ENCODE data around the gene ST6GALNAC5.
"Not testable (repeated sequence)": the region's sequence is repeated elsewhere in the genome, so short reads cannot be mapped to it uniquely, and the experiment has no call there.

Gene ST6GALNAC5

DNA sequence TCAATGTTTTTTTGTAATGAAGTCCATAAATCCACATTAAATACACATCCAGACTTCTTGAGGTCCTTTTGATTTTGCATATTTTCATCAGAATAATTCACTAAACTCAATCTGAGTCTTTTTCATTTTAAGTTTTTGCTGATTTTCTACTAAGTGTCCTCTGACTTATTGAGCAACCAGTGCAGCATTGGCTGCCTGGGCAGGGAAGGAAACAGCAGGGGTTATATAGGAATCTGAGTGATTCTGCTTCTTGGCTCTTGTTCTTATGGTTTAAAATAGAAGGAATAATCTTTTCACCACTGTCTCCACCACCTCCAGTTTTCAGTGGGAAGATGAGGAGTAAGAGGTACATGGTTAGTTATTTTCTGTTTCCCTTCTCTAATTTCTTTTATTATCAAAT is 88.4 kb downstream of the ST6GALNAC5 start:
- no peaks in the 10 kb centered on the region for H3K4me1 Mint-ChIP-seq (ENCODE audit: low read depth in 2 of 2)
- no peaks in the 10 kb centered on the region for H3K27me3 Mint-ChIP-seq
- peaks cover 2% of the 10 kb centered on the region for H3K36me3 Mint-ChIP-seq (ENCODE audit: insufficient read depth)
- peaks cover 0 to 1% of the 10 kb centered on the region in 2 donors for H3K9me3 Mint-ChIP-seq
- DNase-seq (no peak), ATAC-seq (replicated peaks) (no peak)
- no peak overlapping the region for H3K27ac Mint-ChIP-seq
- no peak overlapping the region for H3K4me3 Mint-ChIP-seq

DNA sequence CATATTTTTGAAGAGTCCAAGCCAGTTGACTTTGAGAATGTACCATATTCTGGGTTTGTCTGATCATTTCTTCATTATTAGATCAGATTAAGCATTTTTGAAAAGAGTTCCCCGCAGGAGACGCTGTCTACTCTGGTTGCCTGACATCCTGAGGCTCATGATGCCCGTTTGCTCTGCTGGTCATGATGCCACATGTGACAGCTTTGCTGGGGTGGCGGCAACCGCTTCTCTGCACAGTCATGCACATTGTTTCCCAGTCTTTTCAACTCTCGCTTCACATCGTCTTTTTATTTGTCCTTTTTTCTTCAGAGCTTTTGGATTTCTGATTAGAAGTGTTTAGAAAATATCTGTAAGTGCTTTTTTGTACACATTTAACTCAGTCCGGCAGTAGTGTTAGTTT is 90.7 kb downstream of the ST6GALNAC5 start:
- Mint-ChIP-seq H3K27me3 (no peaks in the 10 kb centered on the region), H3K36me3 (ENCODE audit: insufficient read depth) (no peaks in the 10 kb centered on the region), H3K27ac (no peak overlapping the region), H3K9me3 (peaks cover 0 to 1% of the 10 kb centered on the region in 2 donors), H3K4me3 (no peak overlapping the region), H3K4me1 (ENCODE audit: low read depth in 2 of 2) (no peaks in the 10 kb centered on the region)
- ATAC-seq (replicated peaks) = no peak
- DNase-seq = no peak

GRCh38 chr1:76958828-76959227 is 91.5 kb downstream of the ST6GALNAC5 start:
- peaks cover 0 to 1% of the 10 kb centered on the region in 2 donors for H3K9me3 Mint-ChIP-seq
- H3K27ac Mint-ChIP-seq = no peak overlapping the region
- ATAC-seq (replicated peaks) (no peak), DNase-seq (no peak)
- H3K4me3 Mint-ChIP-seq = no peak overlapping the region
- H3K36me3 Mint-ChIP-seq (ENCODE audit: insufficient read depth) = no peaks in the 10 kb centered on the region
- H3K27me3 Mint-ChIP-seq = no peaks in the 10 kb centered on the region
- H3K4me1 Mint-ChIP-seq (ENCODE audit: low read depth in 2 of 2) = no peaks in the 10 kb centered on the region

DNA sequence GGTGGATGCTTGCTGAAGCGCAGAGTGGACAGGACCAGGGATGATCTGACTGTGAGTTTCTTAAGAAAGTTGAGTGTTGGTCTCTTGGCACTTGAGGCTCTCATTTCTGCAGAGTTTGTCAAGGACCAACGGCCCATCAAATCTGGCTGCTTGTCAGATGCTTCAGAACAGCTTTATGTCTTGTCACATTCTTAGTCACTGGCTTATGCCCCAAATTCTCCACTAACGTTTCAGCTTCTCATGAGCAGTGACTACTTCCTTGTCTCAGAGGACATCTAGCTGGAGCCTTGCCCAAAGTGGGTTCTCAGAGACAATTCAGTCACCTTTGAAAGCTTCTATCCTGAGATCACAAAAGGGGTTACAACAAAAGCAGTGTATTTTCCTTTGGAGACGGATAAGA is 92.3 kb downstream of the ST6GALNAC5 start:
- ATAC-seq (replicated peaks) (no peak), DNase-seq (no peak)
- no peak overlapping the region for H3K4me3 Mint-ChIP-seq
- H3K36me3 Mint-ChIP-seq (ENCODE audit: insufficient read depth) = no peaks in the 10 kb centered on the region
- H3K27me3 Mint-ChIP-seq = no peaks in the 10 kb centered on the region
- peaks cover 0 to 1% of the 10 kb centered on the region in 2 donors for H3K9me3 Mint-ChIP-seq
- no peak overlapping the region for H3K27ac Mint-ChIP-seq
- H3K4me1 Mint-ChIP-seq (ENCODE audit: low read depth in 2 of 2) = no peaks in the 10 kb centered on the region

DNA sequence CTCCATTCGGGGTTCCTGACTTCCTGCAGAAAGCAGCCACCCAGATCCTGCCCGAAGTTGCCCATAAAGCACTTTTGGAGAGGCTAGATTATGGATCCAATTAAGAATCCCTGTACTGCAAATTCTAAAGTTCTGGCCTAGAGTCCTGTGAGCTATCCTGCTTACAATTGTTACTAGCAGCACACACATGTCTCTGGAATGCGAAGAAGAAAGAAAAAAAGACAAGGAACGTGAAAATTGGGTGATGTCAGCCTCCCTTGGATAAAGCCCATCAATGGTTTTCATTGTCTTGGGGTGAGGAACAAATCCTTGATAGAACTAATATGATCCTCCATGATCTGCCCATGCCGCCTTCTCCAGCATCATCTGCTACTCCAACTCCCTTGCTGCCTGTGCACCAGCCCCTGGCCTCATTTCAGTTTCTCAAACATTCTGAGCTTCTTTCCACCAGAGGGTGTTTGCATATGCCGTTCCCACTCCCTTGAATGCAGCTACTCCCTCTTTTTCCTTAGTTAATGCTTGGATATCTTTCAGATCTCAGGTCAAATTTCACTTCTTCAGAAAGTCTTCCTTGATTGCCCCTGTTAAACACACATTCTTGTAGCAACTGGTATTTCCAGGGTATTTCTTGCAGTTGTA is 94.0 kb downstream of the ST6GALNAC5 start:
- ATAC-seq (replicated peaks) (no peak), DNase-seq (no peak)
- Mint-ChIP-seq H3K9me3 (peaks cover 0 to 1% of the 10 kb centered on the region in 2 donors), H3K4me3 (no peak overlapping the region), H3K36me3 (ENCODE audit: insufficient read depth) (no peaks in the 10 kb centered on the region), H3K27me3 (no peaks in the 10 kb centered on the region), H3K4me1 (ENCODE audit: low read depth in 2 of 2) (no peaks in the 10 kb centered on the region), H3K27ac (no peak overlapping the region)

DNA sequence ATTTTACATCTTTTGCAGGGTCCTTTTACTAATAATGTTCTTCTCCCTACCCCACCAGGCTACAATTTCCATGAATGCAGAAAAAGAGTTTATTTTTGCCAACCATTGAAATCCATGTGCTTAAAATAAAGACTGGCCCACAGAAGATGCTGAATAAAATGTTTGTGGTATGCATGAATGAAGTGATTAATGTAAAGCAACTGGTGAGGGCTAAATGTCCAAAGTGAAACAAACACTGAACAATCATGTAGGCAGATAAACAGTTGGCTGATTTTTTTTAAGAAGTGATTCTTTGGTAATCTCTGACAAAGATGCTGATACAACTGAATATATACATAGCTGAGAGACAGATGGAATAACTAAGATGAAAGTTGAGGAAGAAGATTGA is 94.5 kb downstream of the ST6GALNAC5 start:
- Mint-ChIP-seq H3K27ac (no peak overlapping the region), H3K27me3 (no peaks in the 10 kb centered on the region), H3K4me1 (ENCODE audit: low read depth in 2 of 2) (no peaks in the 10 kb centered on the region), H3K4me3 (no peak overlapping the region), H3K9me3 (peaks cover 0 to 1% of the 10 kb centered on the region in 2 donors), H3K36me3 (ENCODE audit: insufficient read depth) (no peaks in the 10 kb centered on the region)
- ATAC-seq (replicated peaks) (no peak), DNase-seq (no peak)

GRCh38 chr1:76981267-76981666 is 114.0 kb downstream of the ST6GALNAC5 start:
- H3K4me1 Mint-ChIP-seq (ENCODE audit: low read depth in 2 of 2); H3K4me3 Mint-ChIP-seq; H3K27ac Mint-ChIP-seq; ATAC-seq (replicated peaks); DNase-seq; H3K36me3 Mint-ChIP-seq (ENCODE audit: insufficient read depth): not testable (repeated sequence)
- Mint-ChIP-seq H3K9me3 (peaks cover 4 to 28% of the 10 kb centered on the region in 2 donors), H3K27me3 (peaks cover 19 to 27% of the 10 kb centered on the region in 2 donors)

GRCh38 chr1:76989976-76990375 is 122.7 kb downstream of the ST6GALNAC5 start:
- no peak overlapping the region for H3K4me3 Mint-ChIP-seq
- H3K27ac Mint-ChIP-seq = no peak overlapping the region
- H3K9me3 Mint-ChIP-seq = no peaks in the 10 kb centered on the region
- no peaks in the 10 kb centered on the region for H3K27me3 Mint-ChIP-seq
- DNase-seq (no peak), ATAC-seq (replicated peaks) (no peak)
- H3K4me1 Mint-ChIP-seq (ENCODE audit: low read depth in 2 of 2) = no peaks in the 10 kb centered on the region
- no peaks in the 10 kb centered on the region for H3K36me3 Mint-ChIP-seq (ENCODE audit: insufficient read depth)

DNA sequence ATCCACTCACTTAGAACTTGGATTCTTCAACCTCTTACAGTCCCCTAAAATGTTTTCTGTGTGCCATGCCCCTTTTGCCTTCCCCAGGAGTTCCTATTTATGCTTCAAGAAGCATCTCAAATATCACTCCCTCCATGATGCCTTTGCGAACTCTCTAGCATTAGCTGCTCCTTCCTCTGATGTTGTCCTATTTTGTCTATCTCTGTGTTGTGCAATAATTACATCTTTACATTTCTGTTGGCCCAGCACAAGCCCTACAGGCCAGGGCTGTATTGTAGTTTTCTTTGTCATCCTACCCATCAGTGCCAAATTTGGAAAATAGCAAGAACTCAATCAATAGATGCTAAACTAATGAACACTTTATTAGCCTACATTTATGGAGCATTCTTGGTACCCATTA is 125.8 kb downstream of the ST6GALNAC5 start:
- Mint-ChIP-seq H3K27ac (no peak overlapping the region), H3K9me3 (no peaks in the 10 kb centered on the region), H3K4me3 (no peak overlapping the region), H3K27me3 (no peaks in the 10 kb centered on the region), H3K36me3 (ENCODE audit: insufficient read depth) (no peaks in the 10 kb centered on the region), H3K4me1 (ENCODE audit: low read depth in 2 of 2) (no peaks in the 10 kb centered on the region)
- ATAC-seq (replicated peaks) (no peak), DNase-seq (no peak)

DNA sequence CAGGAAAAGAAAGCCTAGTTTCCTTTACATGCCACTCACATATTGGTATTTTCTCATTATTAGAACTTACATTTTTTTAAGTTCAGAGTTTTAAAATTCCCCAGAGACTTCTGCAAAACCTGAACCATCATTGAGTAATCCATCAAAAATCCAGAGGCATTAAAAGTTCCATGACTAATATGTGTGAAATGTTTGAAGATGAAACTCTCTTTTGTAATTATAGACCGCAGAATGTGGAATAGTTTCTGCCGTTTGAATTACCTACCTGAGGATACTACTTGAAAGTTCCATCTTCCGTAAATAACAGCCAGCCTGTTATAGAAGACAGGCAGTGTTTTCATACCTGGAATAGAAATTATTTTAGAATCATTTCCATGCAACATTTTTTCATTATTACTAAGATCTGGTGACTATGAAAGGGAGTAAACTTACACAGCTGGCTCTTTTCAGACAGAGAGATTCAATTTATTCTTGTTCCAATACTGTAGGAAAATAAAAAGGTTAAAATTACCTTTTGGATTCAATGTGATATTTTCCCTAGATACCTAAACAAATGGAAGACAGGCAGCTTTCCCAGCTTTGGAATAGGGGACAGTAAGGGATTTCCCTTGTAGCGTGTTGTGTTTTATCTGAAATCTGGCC is 131.4 kb downstream of the ST6GALNAC5 start:
- H3K4me1 Mint-ChIP-seq (ENCODE audit: low read depth in 2 of 2) = no peaks in the 10 kb centered on the region

GRCh38 chr1:77007675-77008074 is 140.4 kb downstream of the ST6GALNAC5 start:
- no peak overlapping the region for H3K27ac Mint-ChIP-seq
- H3K9me3 Mint-ChIP-seq = peaks cover 1 to 5% of the 10 kb centered on the region in 2 donors
- DNase-seq = no peak
- H3K4me3 Mint-ChIP-seq = no peak overlapping the region
- no peaks in the 10 kb centered on the region for H3K4me1 Mint-ChIP-seq (ENCODE audit: low read depth in 2 of 2)
- ATAC-seq (replicated peaks) = no peak
- peaks cover 15 to 19% of the 10 kb centered on the region in 2 donors for H3K27me3 Mint-ChIP-seq
- H3K36me3 Mint-ChIP-seq (ENCODE audit: insufficient read depth) = no peaks in the 10 kb centered on the region

More for the DNA sequence above, 131.4 kb downstream of the ST6GALNAC5 start:
- Mint-ChIP-seq H3K27me3 (no peaks in the 10 kb centered on the region), H3K27ac (no peak overlapping the region), H3K36me3 (ENCODE audit: insufficient read depth) (no peaks in the 10 kb centered on the region), H3K9me3 (no peaks in the 10 kb centered on the region), H3K4me3 (no peak overlapping the region)
- DNase-seq (no peak), ATAC-seq (replicated peaks) (no peak)

GRCh38 chr1:77010937-77011336 is 143.7 kb downstream of the ST6GALNAC5 start:
- no peak for DNase-seq
- Mint-ChIP-seq H3K4me1 (ENCODE audit: low read depth in 2 of 2) (no peaks in the 10 kb centered on the region), H3K27me3 (peaks cover 19 to 20% of the 10 kb centered on the region in 2 donors), H3K36me3 (ENCODE audit: insufficient read depth) (no peaks in the 10 kb centered on the region), H3K4me3 (no peak overlapping the region), H3K27ac (no peak overlapping the region), H3K9me3 (peaks cover under 1 to 1% of the 10 kb centered on the region in 2 donors)
- ATAC-seq (replicated peaks) = no peak

DNA sequence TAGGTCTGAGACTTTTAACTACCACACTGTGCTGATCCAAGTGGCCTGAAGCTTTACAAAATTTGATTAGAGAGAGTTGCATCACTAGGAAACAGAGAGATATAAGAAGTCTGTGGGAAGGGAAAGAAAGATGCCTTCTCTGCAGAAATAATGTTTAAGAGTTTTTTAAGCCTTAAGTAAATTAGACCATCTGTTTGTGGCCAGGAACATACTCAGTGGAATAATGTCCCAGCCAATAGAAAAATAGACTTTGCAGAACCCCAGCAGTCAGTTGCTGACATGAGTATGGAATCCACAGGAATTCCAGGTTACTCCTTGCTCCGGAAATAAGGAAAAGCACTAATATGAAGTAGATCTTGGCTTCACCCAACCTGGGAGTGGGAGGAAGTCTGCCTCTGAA is 144.8 kb downstream of the ST6GALNAC5 start:
- no peak for DNase-seq
- no peaks in the 10 kb centered on the region for H3K4me1 Mint-ChIP-seq (ENCODE audit: low read depth in 2 of 2)
- no peak overlapping the region for H3K27ac Mint-ChIP-seq
- no peak overlapping the region for H3K4me3 Mint-ChIP-seq
- no peaks in the 10 kb centered on the region for H3K9me3 Mint-ChIP-seq
- H3K27me3 Mint-ChIP-seq = peaks cover 20 to 26% of the 10 kb centered on the region in 2 donors
- ATAC-seq (replicated peaks) = no peak
- no peaks in the 10 kb centered on the region for H3K36me3 Mint-ChIP-seq (ENCODE audit: insufficient read depth)

- peaks cover 15 to 25% of the 10 kb centered on the region in 2 donors for H3K27me3 Mint-ChIP-seq
- H3K36me3 Mint-ChIP-seq (ENCODE audit: insufficient read depth) = no peaks in the 10 kb centered on the region
- no peak overlapping the region for H3K27ac Mint-ChIP-seq
- H3K9me3 Mint-ChIP-seq = no peaks in the 10 kb centered on the region
- ATAC-seq (replicated peaks) (no peak), DNase-seq (no peak)
- H3K4me1 Mint-ChIP-seq (ENCODE audit: low read depth in 2 of 2) = no peaks in the 10 kb centered on the region
- H3K4me3 Mint-ChIP-seq = no peak overlapping the region
Measured at GRCh38 chr1:77014073-77014788, 147.0 kb downstream of the ST6GALNAC5 start.
